Keratinocyte (primary cell): ENCODE results near the gene BNIP5. TPM values are rescaled to one million over a fixed set of nuclear protein-coding genes. Genes with fewer than 3 reads are reported as not detected.

Experiments used
- DNase-seq: peaks from one replicate; pipeline ENCODE4 v3.0.0-alpha.2; 2011; ENCODE audit warnings: low read depth, missing footprints, low spot score
- FAIRE-seq: peaks from 2 replicates; lab custom pipeline; 2011; peaks lifted over from hg19 to GRCh38; lab: Jason Lieb, UNC
- H2AFZ ChIP-seq: 2 replicates; pipeline ENCODE4 v1.6.0; 2012; ENCODE audit warnings: low read length, control low read depth, inconsistent platforms; ENCODE audit not compliant: control insufficient read depth
- H3K27ac ChIP-seq: 2 replicates; pipeline ENCODE4 v1.5.1; 2011; ENCODE audit warnings: low read length; ENCODE audit not compliant: control insufficient read depth, insufficient read depth
- H3K27me3 ChIP-seq: 3 replicates; pipeline ENCODE4 v1.6.0; 2011; ENCODE audit warnings: low read length; ENCODE audit not compliant: control insufficient read depth, insufficient read depth; ENCODE audit errors: extremely low read depth
- H3K36me3 ChIP-seq, 2 experiments: 2 replicates in 1 of 2; 3 replicates in 1 of 2; pipeline ENCODE4 v1.5.1; 2011; ENCODE audit warnings: low read length in 2 of 2, mild to moderate bottlenecking in 1 of 2; ENCODE audit not compliant: control insufficient read depth in 2 of 2, insufficient read depth in 2 of 2; ENCODE audit errors: extremely low read depth in 1 of 2
- H3K4me1 ChIP-seq: 3 replicates; pipeline ENCODE4 v1.5.1; 2011; ENCODE audit warnings: low read length; ENCODE audit not compliant: control insufficient read depth, insufficient read depth; ENCODE audit errors: extremely low read depth
- H3K4me2 ChIP-seq: 3 replicates; pipeline ENCODE4 v1.6.0; 2011; ENCODE audit warnings: low read depth, low read length; ENCODE audit not compliant: control insufficient read depth, insufficient read depth; ENCODE audit errors: extremely low read depth
- H3K4me3 ChIP-seq, 3 experiments: fragments of 200-600 bp in 1 of 3; sonication (generic) in 1 of 3; 2 replicates in 2 of 3; 3 replicates in 1 of 3; pipeline ENCODE4 v1.5.1; 2011 to 2016; ENCODE audit warnings: low read length in 3 of 3, mild to moderate bottlenecking in 3 of 3, control low read depth in 2 of 3, inconsistent platforms in 1 of 3, low read depth in 1 of 3, mixed read lengths in 1 of 3, mixed run types in 1 of 3, moderate library complexity in 1 of 3; ENCODE audit not compliant: control insufficient read depth in 2 of 3, insufficient read depth in 2 of 3; ENCODE audit errors: extremely low read depth in 1 of 3
- H3K79me2 ChIP-seq: 2 replicates; pipeline ENCODE4 v1.6.0; 2012; ENCODE audit warnings: low read length; ENCODE audit not compliant: control insufficient read depth, insufficient read depth
- H3K9ac ChIP-seq: 3 replicates; pipeline ENCODE4 v1.6.0; 2011; ENCODE audit warnings: low read length; ENCODE audit not compliant: control insufficient read depth, insufficient read depth; ENCODE audit errors: extremely low read depth
- H3K9me1 ChIP-seq: 3 replicates; pipeline ENCODE4 v1.6.0; 2011; ENCODE audit warnings: low read length; ENCODE audit not compliant: control insufficient read depth, insufficient read depth; ENCODE audit errors: extremely low read depth
- H3K9me3 ChIP-seq: 2 replicates; pipeline ENCODE4 v1.5.1; 2012; ENCODE audit warnings: low read depth, low read length; ENCODE audit not compliant: control insufficient read depth
- H4K20me1 ChIP-seq: 3 replicates; pipeline ENCODE4 v1.6.0; 2011; ENCODE audit warnings: low read length; ENCODE audit not compliant: control insufficient read depth, insufficient read depth; ENCODE audit errors: extremely low read depth
- CTCF ChIP-seq, 3 experiments: IDR thresholded peaks in 1 of 3; conservative IDR thresholded peaks in 1 of 3; optimal IDR thresholded peaks in 1 of 3; 2 replicates in 2 of 3; 3 replicates in 1 of 3; pipeline versions ENCODE3 to v1.5.1; 2011; ENCODE audit warnings: low read length in 3 of 3, mild to moderate bottlenecking in 3 of 3, moderate library complexity in 2 of 3, control low read depth in 1 of 3, inconsistent platforms in 1 of 3; ENCODE audit not compliant: insufficient read depth in 2 of 3; ENCODE audit errors: extremely low read depth in 1 of 3
- EZH2 ChIP-seq: IDR thresholded peaks from one replicate; pipeline ENCODE4 v1.6.1; 2012; ENCODE audit warnings: inconsistent platforms, mild to moderate bottlenecking, low read length, moderate library complexity
- dilution Hi-C: fragments of 300-500 bp; cut with MboI; formaldehyde crosslinking; loops from one replicate; pipeline ENCODE4 v1.7.0; 2020; ENCODE audit warnings: low sequenced_read_pairs; ENCODE audit not compliant: extremely low pct_ligation_motif_present
- polyA plus RNA-seq, 5 experiments: library from polyadenylated mRNA; depleted of rRNA in 3 of 5; stranded (reverse) in 3 of 5; stranded (forward) in 1 of 5; unstranded in 1 of 5; fragments of >200 nt; gene quantifications; 1 replicate in 1 of 5; 2 replicates in 3 of 5; 3 replicates in 1 of 5; pipeline versions ENCODE4 v1.2.1 to v1.2.3, GENCODE V29; 2011 to 2012; ENCODE audit warnings: missing spikeins in 2 of 5, low read depth in 1 of 5, low replicate concordance in 1 of 5

The BNIP5 gene
- polyA plus RNA-seq, 1 donor (not counting 4 experiments of a cell fraction or from before 2014, with no cell fraction given), result not detected

GRCh38 chr6:36314221-36315014 is 22.3 kb downstream of the BNIP5 start:
- Histone ChIP-seq H3K79me2 (no peaks in the 10 kb centered on the region), H2AFZ (no peak overlapping the region), H3K9me1 (no peaks in the 10 kb centered on the region), H3K27me3 (peaks cover 10% of the 10 kb centered on the region), H3K36me3 (no peaks in the 10 kb centered on the region), H3K4me3 (no peak overlapping the region), H3K4me2 (peak overlapping the region; percentile 44), H4K20me1 (no peaks in the 10 kb centered on the region), H3K9me3 (no peaks in the 10 kb centered on the region), H3K9ac (no peak overlapping the region), H3K27ac (no peak overlapping the region), H3K4me1 (peaks cover 11% of the 10 kb centered on the region)
- dilution Hi-C loops, result no loop called here
- TF ChIP-seq CTCF (optimal IDR thresholded peaks at IDR 0.05 in 1 of 3, IDR thresholded peaks at IDR 0.05 in 1 of 3, conservative IDR thresholded peaks at IDR 0.05 in 1 of 3; ENCODE audit: extremely low read depth in 1 of 3, insufficient read depth in 2 of 3, low read length in 3 of 3) (no peak), EZH2 (no peak)
- FAIRE-seq (peak; percentile 84), DNase-seq (peak; percentile 66)

GRCh38 chr6:36313649-36313936 is 23.1 kb downstream of the BNIP5 start:
- FAIRE-seq, result no peak
- peak overlapping the region; percentile 44 for H3K4me2 ChIP-seq
- dilution Hi-C loops, result no loop called here
- no peaks in the 10 kb centered on the region for H3K36me3 ChIP-seq
- no peak overlapping the region for H3K27ac ChIP-seq
- no peak overlapping the region for H3K4me3 ChIP-seq
- no peak for TF ChIP-seq EZH2
- H3K27me3 ChIP-seq, result peaks cover 6% of the 10 kb centered on the region
- no peaks in the 10 kb centered on the region for H3K79me2 ChIP-seq
- no peaks in the 10 kb centered on the region for H4K20me1 ChIP-seq
- H2AFZ ChIP-seq, result no peak overlapping the region
- no peaks in the 10 kb centered on the region for H3K9me3 ChIP-seq
- no peak overlapping the region for H3K9ac ChIP-seq
- H3K9me1 ChIP-seq, result no peaks in the 10 kb centered on the region
- H3K4me1 ChIP-seq, result peaks cover 11% of the 10 kb centered on the region
- no peak for DNase-seq
